HG03135 (cell line): Measurements from ENCODE around the gene PCDH15.
"Not testable (repeated sequence)": the region's sequence is repeated elsewhere in the genome, so short reads cannot be mapped to it uniquely, and the experiment has no call there.

Experiments used
- ATAC-seq: cut with Tn5 transposase; IDR thresholded peaks from one replicate; pipeline ENCODE4 v1.9.1; 2021; ENCODE audit warnings: mild to moderate bottlenecking, moderate library complexity; ENCODE audit not compliant: unreplicated experiment

PCDH15 gene

GRCh38 chr10:54415483-54415882 is 385.5 kb downstream of the PCDH15 start:
- no peak for ATAC-seq

GRCh38 chr10:54402576-54402975 is 398.5 kb downstream of the PCDH15 start:
- no peak for ATAC-seq

GRCh38 chr10:54396031-54396430 is 405.0 kb downstream of the PCDH15 start:
- ATAC-seq, result no peak

- ATAC-seq, result not testable (repeated sequence)
These were observed 406.4 kb downstream of the PCDH15 start for GRCh38 chr10:54394598-54394997.

- no peak for ATAC-seq
These were observed 428.9 kb downstream of the PCDH15 start for GRCh38 chr10:54372179-54372578.

- ATAC-seq, result no peak
These were observed 432.0 kb downstream of the PCDH15 start for GRCh38 chr10:54368984-54369383.

- ATAC-seq, result no peak
These were observed 437.6 kb downstream of the PCDH15 start for GRCh38 chr10:54363390-54363789.

- no peak for ATAC-seq
These were observed 459.0 kb downstream of the PCDH15 start for GRCh38 chr10:54342058-54342457.

GRCh38 chr10:54335296-54335695 is 465.7 kb downstream of the PCDH15 start:
- ATAC-seq, result no peak

GRCh38 chr10:54319341-54319740 is 481.7 kb downstream of the PCDH15 start:
- no peak for ATAC-seq

GRCh38 chr10:54318470-54318869 is 482.6 kb downstream of the PCDH15 start:
- no peak for ATAC-seq

- no peak for ATAC-seq
These were observed 486.6 kb downstream of the PCDH15 start for GRCh38 chr10:54314430-54314829.

GRCh38 chr10:54284526-54285193 is 516.4 kb downstream of the PCDH15 start:
- ATAC-seq, result no peak

GRCh38 chr10:54282012-54282411 is 519.0 kb downstream of the PCDH15 start:
- no peak for ATAC-seq

GRCh38 chr10:54266395-54266794 is 534.6 kb downstream of the PCDH15 start:
- ATAC-seq, result no peak

GRCh38 chr10:54262726-54263125 is 538.3 kb downstream of the PCDH15 start:
- ATAC-seq, result no peak

GRCh38 chr10:54259104-54259503 is 541.9 kb downstream of the PCDH15 start:
- no peak for ATAC-seq

- no peak for ATAC-seq
These were observed 566.2 kb downstream of the PCDH15 start for GRCh38 chr10:54234832-54235231.

GRCh38 chr10:54203401-54203800 is 597.6 kb downstream of the PCDH15 start:
- no peak for ATAC-seq

- no peak for ATAC-seq
These were observed 603.0 kb downstream of the PCDH15 start for GRCh38 chr10:54198051-54198450.

- no peak for ATAC-seq
These were observed 606.2 kb downstream of the PCDH15 start for GRCh38 chr10:54194806-54195205.

- ATAC-seq, result no peak
These were observed 641.1 kb downstream of the PCDH15 start for GRCh38 chr10:54159924-54160323.

- no peak for ATAC-seq
These were observed 652.5 kb downstream of the PCDH15 start for GRCh38 chr10:54148508-54148907.
